ENCODE data around the gene KIF20A.

Gene KIF20A

DNA sequence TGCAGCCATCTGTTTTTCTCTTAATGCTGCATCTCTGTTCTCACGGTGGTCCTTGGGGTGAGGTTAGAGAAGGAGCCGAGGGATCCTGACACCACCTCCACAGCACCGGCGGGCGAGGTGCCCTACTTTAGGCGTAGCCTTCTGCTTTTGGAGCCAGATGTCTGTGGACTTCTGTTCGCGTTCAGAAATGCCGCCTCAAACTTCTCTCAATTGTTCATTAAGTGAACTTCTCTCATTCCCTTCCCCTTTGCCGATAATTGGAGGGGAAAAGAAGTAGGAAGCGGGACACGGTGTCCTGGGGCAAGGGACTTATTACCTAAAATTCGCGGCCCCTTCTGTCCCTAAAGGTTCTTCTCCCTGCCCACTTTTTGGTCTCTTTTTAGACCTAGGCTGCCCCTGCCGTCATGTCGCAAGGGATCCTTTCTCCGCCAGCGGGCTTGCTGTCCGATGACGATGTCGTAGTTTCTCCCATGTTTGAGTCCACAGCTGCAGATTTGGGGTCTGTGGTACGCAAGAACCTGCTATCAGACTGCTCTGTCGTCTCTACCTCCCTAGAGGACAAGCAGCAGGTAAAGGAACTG, 455 bp downstream of the KIF20A start:
- peak overlapping the region; percentile 73 for H2AFZ ChIP-seq (ENCODE audit: low read length)
- H3K9ac ChIP-seq (ENCODE audit: low read length) = peak overlapping the region; percentile 60; the same call in 1 of the 2 replicates
- H3K36me3 ChIP-seq (replicated peaks; ENCODE audit: insufficient read depth, low read length) = peaks cover 25% of the 10 kb centered on the region
- no peaks in the 10 kb centered on the region for H3K9me3 ChIP-seq (replicated peaks; ENCODE audit: insufficient read depth, low read length)
- peak overlapping the region; percentile 77 for H3K4me3 ChIP-seq (ENCODE audit: low read length)
- H3F3A ChIP-seq (ENCODE audit: insufficient read depth, low read length) = peaks cover 16% of the 10 kb centered on the region
- H3K79me2 ChIP-seq (ENCODE audit: low read length) = peaks cover 66% of the 10 kb centered on the region
- H3K9me2 ChIP-seq (replicated peaks; ENCODE audit: insufficient read depth, low read length) = no peaks in the 10 kb centered on the region
- no peaks in the 10 kb centered on the region for H4K20me1 ChIP-seq (ENCODE audit: insufficient read depth, low read length)
- peaks cover 5% of the 10 kb centered on the region; the same call in 1 of the 2 replicates for H3K4me1 ChIP-seq (ENCODE audit: low read length)
- H3K27me3 ChIP-seq (replicated peaks; ENCODE audit: insufficient read depth, low read length) = no peaks in the 10 kb centered on the region
- DNase-seq = peak; percentile 9
- no peak for TF ChIP-seq EZH2 (optimal IDR thresholded peaks at IDR 0.05; ENCODE audit: low read depth, low read length)
- TF ChIP-seq EZH2phosphoT487 (IDR thresholded peaks at IDR 0.05; ENCODE audit: low read length) = no peak
- TF ChIP-seq, protein P1, sequence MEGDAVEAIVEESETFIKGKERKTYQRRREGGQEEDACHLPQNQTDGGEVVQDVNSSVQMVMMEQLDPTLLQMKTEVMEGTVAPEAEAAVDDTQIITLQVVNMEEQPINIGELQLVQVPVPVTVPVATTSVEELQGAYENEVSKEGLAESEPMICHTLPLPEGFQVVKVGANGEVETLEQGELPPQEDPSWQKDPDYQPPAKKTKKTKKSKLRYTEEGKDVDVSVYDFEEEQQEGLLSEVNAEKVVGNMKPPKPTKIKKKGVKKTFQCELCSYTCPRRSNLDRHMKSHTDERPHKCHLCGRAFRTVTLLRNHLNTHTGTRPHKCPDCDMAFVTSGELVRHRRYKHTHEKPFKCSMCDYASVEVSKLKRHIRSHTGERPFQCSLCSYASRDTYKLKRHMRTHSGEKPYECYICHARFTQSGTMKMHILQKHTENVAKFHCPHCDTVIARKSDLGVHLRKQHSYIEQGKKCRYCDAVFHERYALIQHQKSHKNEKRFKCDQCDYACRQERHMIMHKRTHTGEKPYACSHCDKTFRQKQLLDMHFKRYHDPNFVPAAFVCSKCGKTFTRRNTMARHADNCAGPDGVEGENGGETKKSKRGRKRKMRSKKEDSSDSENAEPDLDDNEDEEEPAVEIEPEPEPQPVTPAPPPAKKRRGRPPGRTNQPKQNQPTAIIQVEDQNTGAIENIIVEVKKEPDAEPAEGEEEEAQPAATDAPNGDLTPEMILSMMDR (IDR thresholded peaks at IDR 0.05; ENCODE audit: low read length) = no peak
- peak overlapping the region; percentile 73; the same call in 1 of the 2 replicates for H3K27ac ChIP-seq (ENCODE audit: low read length)
- peak overlapping the region; percentile 83 for H3K4me2 ChIP-seq (ENCODE audit: low read depth, low read length)

DNA sequence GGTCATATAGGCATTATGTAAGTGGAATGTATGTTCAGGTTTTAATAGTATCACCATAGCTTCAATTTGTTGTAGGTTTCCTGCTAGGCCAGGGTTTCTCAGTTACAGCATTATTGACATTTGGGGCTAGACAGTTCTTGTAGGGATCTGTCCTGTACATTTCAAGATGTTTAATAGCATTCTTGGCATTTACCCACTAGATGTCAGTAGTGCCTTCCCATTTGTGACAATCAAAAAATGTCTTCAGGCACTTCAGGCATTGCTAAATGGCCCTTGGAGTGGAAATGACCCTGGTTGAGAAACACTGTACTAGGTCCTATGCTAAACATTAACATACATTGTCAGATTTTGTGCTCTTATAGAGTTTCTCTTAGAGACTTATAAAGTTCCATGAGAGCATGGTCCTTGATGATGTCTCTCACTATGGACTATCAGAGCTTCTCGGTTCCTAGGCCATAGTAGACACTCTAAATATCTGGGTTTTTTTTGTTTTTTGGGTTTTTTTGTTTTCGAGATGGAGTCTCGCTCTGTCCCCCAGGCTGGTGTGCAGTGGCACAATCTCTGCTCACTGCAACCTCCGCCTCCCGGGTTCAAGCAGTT, 1.4 kb downstream of the KIF20A start:
- Histone ChIP-seq H3K27me3 (replicated peaks; ENCODE audit: insufficient read depth, low read length) (no peaks in the 10 kb centered on the region), H3K4me2 (ENCODE audit: low read depth, low read length) (peak overlapping the region; percentile 83), H4K20me1 (ENCODE audit: insufficient read depth, low read length) (no peaks in the 10 kb centered on the region), H3K27ac (ENCODE audit: low read length) (no peak overlapping the region), H3K9ac (ENCODE audit: low read length) (peak overlapping the region; percentile 60; the same call in 1 of the 2 replicates), H3K9me3 (replicated peaks; ENCODE audit: insufficient read depth, low read length) (no peaks in the 10 kb centered on the region), H3K9me2 (replicated peaks; ENCODE audit: insufficient read depth, low read length) (no peaks in the 10 kb centered on the region), H3K36me3 (replicated peaks; ENCODE audit: insufficient read depth, low read length) (peaks cover 24% of the 10 kb centered on the region), H3F3A (ENCODE audit: insufficient read depth, low read length) (peaks cover 23% of the 10 kb centered on the region), H3K79me2 (ENCODE audit: low read length) (peaks cover 58% of the 10 kb centered on the region), H3K4me3 (ENCODE audit: low read length) (peak overlapping the region; percentile 77), H2AFZ (ENCODE audit: low read length) (no peak overlapping the region), H3K4me1 (ENCODE audit: low read length) (peaks cover 8% of the 10 kb centered on the region)
- TF ChIP-seq EZH2 (optimal IDR thresholded peaks at IDR 0.05; ENCODE audit: low read depth, low read length) = no peak
- TF ChIP-seq, protein P1 (IDR thresholded peaks at IDR 0.05; ENCODE audit: low read length) = peak; percentile 71
- peak; percentile 78 for DNase-seq

DNA sequence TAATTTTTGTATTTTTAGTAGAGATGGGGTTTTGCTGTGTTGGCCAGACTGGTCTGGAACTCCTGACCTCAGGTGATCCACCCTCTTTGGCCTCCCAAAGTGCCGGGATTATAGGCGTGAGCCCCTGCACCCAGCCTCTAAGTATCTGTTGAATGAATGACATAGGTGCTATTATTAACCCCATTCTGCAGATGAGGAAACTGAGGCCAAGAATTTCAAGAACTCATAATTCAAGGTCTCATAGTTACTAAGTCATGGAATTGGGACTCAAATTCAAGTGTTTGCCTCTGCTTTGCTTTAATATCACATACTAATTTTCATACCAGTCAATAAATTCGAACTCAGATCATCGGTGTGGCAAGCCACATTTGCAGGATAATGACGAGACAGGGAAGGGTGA, 1.9 kb downstream of the KIF20A start:
- Histone ChIP-seq H3K4me3 (ENCODE audit: low read length) (no peak overlapping the region), H4K20me1 (ENCODE audit: insufficient read depth, low read length) (no peaks in the 10 kb centered on the region), H3K27ac (ENCODE audit: low read length) (no peak overlapping the region), H3F3A (ENCODE audit: insufficient read depth, low read length) (peaks cover 28% of the 10 kb centered on the region), H3K9ac (ENCODE audit: low read length) (no peak overlapping the region), H3K9me2 (replicated peaks; ENCODE audit: insufficient read depth, low read length) (no peaks in the 10 kb centered on the region), H3K36me3 (replicated peaks; ENCODE audit: insufficient read depth, low read length) (peaks cover 26% of the 10 kb centered on the region), H3K4me2 (ENCODE audit: low read depth, low read length) (peak overlapping the region; percentile 83; the same call in 1 of the 2 replicates), H3K27me3 (replicated peaks; ENCODE audit: insufficient read depth, low read length) (no peaks in the 10 kb centered on the region), H3K4me1 (ENCODE audit: low read length) (peaks cover 14% of the 10 kb centered on the region), H3K9me3 (replicated peaks; ENCODE audit: insufficient read depth, low read length) (no peaks in the 10 kb centered on the region), H2AFZ (ENCODE audit: low read length) (no peak overlapping the region), H3K79me2 (ENCODE audit: low read length) (peaks cover 54% of the 10 kb centered on the region)
- DNase-seq = no peak
- TF ChIP-seq EZH2phosphoT487 (IDR thresholded peaks at IDR 0.05; ENCODE audit: low read length) (no peak), EZH2 (optimal IDR thresholded peaks at IDR 0.05; ENCODE audit: low read depth, low read length) (no peak)
- TF ChIP-seq, protein P1 (IDR thresholded peaks at IDR 0.05; ENCODE audit: low read length) = no peak

All from MM.1S (cell line).